Spleen (tissue), 11 donors: ENCODE data around the gene COL23A1. TPM values are rescaled to one million over a fixed set of nuclear protein-coding genes. Genes with fewer than 3 reads are reported as not detected.

Experiments
- DNase-seq: peaks from one replicate; pipeline ENCODE4 v3.0.0-alpha.2; 2020
- H3K27ac ChIP-seq, 8 donors: fragments of 200-600 bp; sonication (generic) in 7 of 8; 1 replicate in 4 of 8; 2 replicates in 4 of 8; pipeline versions ENCODE4 v1.5.0 to v1.8.0; 2016 to 2021; ENCODE audit warnings: inconsistent platforms in 4 of 8, mild to moderate bottlenecking in 4 of 8, moderate library complexity in 1 of 8
- H3K27me3 ChIP-seq, 7 donors: fragments of 200-600 bp; sonication (generic) in 6 of 7; replicated peaks in 1 of 7; 1 replicate in 4 of 7; 2 replicates in 3 of 7; pipeline versions ENCODE4 v1.5.0 to v1.8.0; 2016 to 2021; ENCODE audit warnings: inconsistent platforms in 3 of 7, mild to moderate bottlenecking in 1 of 7
- H3K36me3 ChIP-seq, 6 donors: fragments of 200-600 bp; sonication (generic) in 5 of 6; 1 replicate in 4 of 6; 2 replicates in 2 of 6; pipeline versions ENCODE4 v1.5.0 to v1.8.0; 2016 to 2021; ENCODE audit warnings: inconsistent platforms in 2 of 6
- H3K4me1 ChIP-seq, 6 donors: fragments of 200-600 bp; sonication (generic) in 5 of 6; 1 replicate in 3 of 6; 2 replicates in 3 of 6; pipeline versions ENCODE4 v1.5.0 to v1.8.0; 2016 to 2021; ENCODE audit warnings: inconsistent platforms in 3 of 6
- H3K4me3 ChIP-seq, 8 donors: fragments of 200-600 bp; sonication (generic) in 7 of 8; 1 replicate in 4 of 8; 2 replicates in 4 of 8; pipeline versions ENCODE4 v1.5.0 to v1.8.0; 2016 to 2021; ENCODE audit warnings: inconsistent platforms in 4 of 8, mild to moderate bottlenecking in 4 of 8, moderate library complexity in 2 of 8
- H3K9me3 ChIP-seq, 8 donors: fragments of 200-600 bp; sonication (generic) in 7 of 8; 1 replicate in 4 of 8; 2 replicates in 4 of 8; pipeline versions ENCODE4 v1.5.0 to v1.8.0; 2016 to 2021; ENCODE audit warnings: inconsistent platforms in 4 of 8
- POLR2A ChIP-seq, 3 donors: fragments of 450-650 bp; IDR thresholded peaks; one replicate each; pipeline ENCODE4 v1.5.1; 2017; ENCODE audit warnings: antibody characterized with exemption in 3 of 3, mild to moderate bottlenecking in 1 of 3
- POLR2AphosphoS5 ChIP-seq, 3 donors: sonication (generic); formaldehyde crosslinking; IDR thresholded peaks; one replicate each; pipeline ENCODE4 v1.5.1; 2017; ENCODE audit warnings: antibody characterized with exemption in 3 of 3
- WGBS, 5 donors: extraction: QIAGEN DNeasy Blood & Tissue Kit in 3 of 5; methylation state at CpG; one replicate each; pipeline versions ENCODE4 v1.1.5 to v1.1.7; 2013 to 2018; 5-methylcytosine and 5-hydroxymethylcytosine counted together
- intact Hi-C: fragments of 100-400 bp; cut with DNase I; formaldehyde crosslinking; loops from one replicate; pipeline ENCODE4 v1.15.0; 2023; ENCODE audit warnings: low total_unique reads
- polyA plus RNA-seq, 3 donors: library from polyadenylated mRNA; stranded (reverse); fragments of 200-250 nt; gene quantifications; one replicate each; pipeline ENCODE4 v1.2.1, GENCODE V29; 2013
- total RNA-seq, 7 donors: library from RNA; depleted of rRNA in 3 of 7; stranded (reverse); fragments of >200 nt in 3 of 7; fragmentation: NEBNext Ultra II Directional in 4 of 7; extraction: Animal tissue kit (Norgen Biotek cat#: 25700) in 4 of 7; gene quantifications; one replicate each; pipeline versions ENCODE4 v1.1.0 to v1.2.1, GENCODE V29; 2016 to 2021
- TF ChIP-seq, protein P1 (sequence below), 11 experiments: fragments of 200-600 bp in 7 of 11; fragments of 450-650 bp in 4 of 11; sonication (generic) in 4 of 11; IDR thresholded peaks in 8 of 11; conservative IDR thresholded peaks in 3 of 11; 1 replicate in 7 of 11; 2 replicates in 4 of 11; pipeline versions ENCODE4 v1.4.0 to v1.8.0; 2016 to 2021; ENCODE audit warnings: antibody characterized with exemption in 11 of 11, inconsistent platforms in 4 of 11, mild to moderate bottlenecking in 1 of 11
- donor health status: healthy with polysubstance abuse.
- donor health status: DM: no; HTN: no; CAD: no; lungs with moderate emphysema.
- donor health status: DM: no; HTN: no; CAD: no.
- donor health status: Bipolar disorder and iron deficiency.
- donor health status: healthy.
- donor health status: DM: no; HTN: no; CAD: no.
- donor health status: DM: yes; HTN: yes; CAD: no.

The COL23A1 gene
- total and polyA plus RNA-seq, 10 donors: 0.63 to 3.8 (median 1.9) TPM

GRCh38 chr5:178460598-178460997, 129.6 kb downstream of the COL23A1 start:
- Histone ChIP-seq H3K36me3 (no peaks in the 10 kb centered on the region), H3K9me3 (no peaks in the 10 kb centered on the region), H3K4me1 (peaks cover 0 to 27% (median 8%) of the 10 kb centered on the region in 6 donors), H3K27me3 (no peaks in the 10 kb centered on the region), H3K27ac (peak overlapping the region in 4 of 8 donors; percentile 7 to 45 (median 24)), H3K4me3 (no peak overlapping the region)
- intact Hi-C loops: no loop called here
- no peak for DNase-seq
- 57 to 71% (median 63%) methylated on average over 5 of the region's 5 CpGs for WGBS, 5 donors
- TF ChIP-seq, protein P1, sequence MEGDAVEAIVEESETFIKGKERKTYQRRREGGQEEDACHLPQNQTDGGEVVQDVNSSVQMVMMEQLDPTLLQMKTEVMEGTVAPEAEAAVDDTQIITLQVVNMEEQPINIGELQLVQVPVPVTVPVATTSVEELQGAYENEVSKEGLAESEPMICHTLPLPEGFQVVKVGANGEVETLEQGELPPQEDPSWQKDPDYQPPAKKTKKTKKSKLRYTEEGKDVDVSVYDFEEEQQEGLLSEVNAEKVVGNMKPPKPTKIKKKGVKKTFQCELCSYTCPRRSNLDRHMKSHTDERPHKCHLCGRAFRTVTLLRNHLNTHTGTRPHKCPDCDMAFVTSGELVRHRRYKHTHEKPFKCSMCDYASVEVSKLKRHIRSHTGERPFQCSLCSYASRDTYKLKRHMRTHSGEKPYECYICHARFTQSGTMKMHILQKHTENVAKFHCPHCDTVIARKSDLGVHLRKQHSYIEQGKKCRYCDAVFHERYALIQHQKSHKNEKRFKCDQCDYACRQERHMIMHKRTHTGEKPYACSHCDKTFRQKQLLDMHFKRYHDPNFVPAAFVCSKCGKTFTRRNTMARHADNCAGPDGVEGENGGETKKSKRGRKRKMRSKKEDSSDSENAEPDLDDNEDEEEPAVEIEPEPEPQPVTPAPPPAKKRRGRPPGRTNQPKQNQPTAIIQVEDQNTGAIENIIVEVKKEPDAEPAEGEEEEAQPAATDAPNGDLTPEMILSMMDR (IDR thresholded peaks at IDR 0.05 in 8 of 11, conservative IDR thresholded peaks at IDR 0.05 in 3 of 11): no peak
- TF ChIP-seq POLR2AphosphoS5 (IDR thresholded peaks at IDR 0.05): no peak
- TF ChIP-seq POLR2A (IDR thresholded peaks at IDR 0.05): no peak

DNA sequence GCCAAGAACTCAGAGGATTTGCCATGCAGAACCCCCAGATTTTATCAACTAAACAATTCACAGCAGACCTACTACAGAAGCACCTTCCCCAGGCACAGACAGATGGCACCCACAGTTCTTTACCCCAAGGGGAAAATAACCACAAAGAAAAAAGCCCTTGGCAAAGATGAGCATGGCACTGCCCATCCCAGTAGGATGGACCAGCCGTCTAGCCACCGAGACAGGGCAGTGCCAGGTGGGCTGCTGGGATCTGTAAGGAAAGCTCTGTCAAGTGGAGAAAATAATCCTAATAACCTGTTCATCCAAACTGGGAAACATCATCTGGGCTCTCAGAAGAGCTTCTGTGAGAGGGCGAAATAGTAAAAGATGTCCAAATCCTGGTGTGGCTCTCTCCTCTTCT, 130.0 kb downstream of the COL23A1 start:
- DNase-seq: no peak
- no peak overlapping the region for H3K4me3 ChIP-seq
- no peaks in the 10 kb centered on the region for H3K9me3 ChIP-seq
- no peaks in the 10 kb centered on the region for H3K27me3 ChIP-seq
- 93 to 96% (median 94%) methylated on average over 3 of the region's 3 CpGs for WGBS, 5 donors
- peaks cover 0 to 24% (median 8%) of the 10 kb centered on the region in 6 donors for H3K4me1 ChIP-seq
- H3K27ac ChIP-seq: peak overlapping the region in 3 of 8 donors; percentile 19 to 45 (median 28)
- H3K36me3 ChIP-seq: no peaks in the 10 kb centered on the region
- intact Hi-C loops: no loop called here
- TF ChIP-seq, protein P1 (IDR thresholded peaks at IDR 0.05 in 8 of 11, conservative IDR thresholded peaks at IDR 0.05 in 3 of 11): no peak
- TF ChIP-seq POLR2A (IDR thresholded peaks at IDR 0.05): no peak
- TF ChIP-seq POLR2AphosphoS5 (IDR thresholded peaks at IDR 0.05): no peak

DNA sequence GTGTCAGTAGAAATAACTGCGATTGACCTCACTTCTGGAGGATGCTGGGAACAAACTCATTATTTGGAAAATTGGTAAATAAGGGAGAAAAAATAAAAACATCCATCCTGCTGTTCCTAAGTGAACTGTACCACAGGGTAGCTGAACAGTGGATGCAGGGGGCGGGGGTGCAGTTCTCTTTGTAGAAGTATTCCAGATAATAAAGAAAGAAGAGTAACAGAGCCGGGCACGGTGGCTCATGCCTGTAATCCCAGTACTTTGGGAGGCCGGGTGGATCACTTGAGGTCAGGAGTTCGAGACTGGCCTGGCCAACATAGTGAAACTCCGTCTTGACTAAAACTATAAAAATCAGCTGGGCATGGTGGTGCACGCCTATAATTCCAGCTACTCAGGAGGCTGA, 132.1 kb downstream of the COL23A1 start:
- Histone ChIP-seq H3K4me1 (peaks cover 0 to 14% (median 8%) of the 10 kb centered on the region in 6 donors), H3K4me3 (no peak overlapping the region), H3K36me3 (no peaks in the 10 kb centered on the region), H3K27ac (no peak overlapping the region), H3K9me3 (no peaks in the 10 kb centered on the region), H3K27me3 (no peaks in the 10 kb centered on the region)
- TF ChIP-seq POLR2A (IDR thresholded peaks at IDR 0.05) (no peak), POLR2AphosphoS5 (IDR thresholded peaks at IDR 0.05) (no peak)
- TF ChIP-seq, protein P1 (IDR thresholded peaks at IDR 0.05 in 8 of 11, conservative IDR thresholded peaks at IDR 0.05 in 3 of 11): no peak
- 82 to 93% (median 93%) methylated on average over 8 of the region's 8 CpGs for WGBS, 5 donors
- intact Hi-C loops: no loop called here
- no peak for DNase-seq

- no peak for TF ChIP-seq POLR2AphosphoS5 (IDR thresholded peaks at IDR 0.05)
- TF ChIP-seq, protein P1 (IDR thresholded peaks at IDR 0.05 in 8 of 11, conservative IDR thresholded peaks at IDR 0.05 in 3 of 11): no peak
- no peak for TF ChIP-seq POLR2A (IDR thresholded peaks at IDR 0.05)
- intact Hi-C loops: no loop called here
- DNase-seq: no peak
- no peaks in the 10 kb centered on the region for H3K36me3 ChIP-seq
- no peak overlapping the region for H3K4me3 ChIP-seq
- WGBS, 5 donors: 91 to 96% (median 94%) methylated on average over 4 of the region's 4 CpGs
- no peaks in the 10 kb centered on the region for H3K27me3 ChIP-seq
- H3K4me1 ChIP-seq: peaks cover 0 to 14% (median 8%) of the 10 kb centered on the region in 6 donors
- no peaks in the 10 kb centered on the region for H3K9me3 ChIP-seq
- H3K27ac ChIP-seq: no peak overlapping the region
Measured at GRCh38 chr5:178457471-178457870, 132.7 kb downstream of the COL23A1 start.
